ENCODE data around the gene CAMK2G.

Gene CAMK2G

DNA sequence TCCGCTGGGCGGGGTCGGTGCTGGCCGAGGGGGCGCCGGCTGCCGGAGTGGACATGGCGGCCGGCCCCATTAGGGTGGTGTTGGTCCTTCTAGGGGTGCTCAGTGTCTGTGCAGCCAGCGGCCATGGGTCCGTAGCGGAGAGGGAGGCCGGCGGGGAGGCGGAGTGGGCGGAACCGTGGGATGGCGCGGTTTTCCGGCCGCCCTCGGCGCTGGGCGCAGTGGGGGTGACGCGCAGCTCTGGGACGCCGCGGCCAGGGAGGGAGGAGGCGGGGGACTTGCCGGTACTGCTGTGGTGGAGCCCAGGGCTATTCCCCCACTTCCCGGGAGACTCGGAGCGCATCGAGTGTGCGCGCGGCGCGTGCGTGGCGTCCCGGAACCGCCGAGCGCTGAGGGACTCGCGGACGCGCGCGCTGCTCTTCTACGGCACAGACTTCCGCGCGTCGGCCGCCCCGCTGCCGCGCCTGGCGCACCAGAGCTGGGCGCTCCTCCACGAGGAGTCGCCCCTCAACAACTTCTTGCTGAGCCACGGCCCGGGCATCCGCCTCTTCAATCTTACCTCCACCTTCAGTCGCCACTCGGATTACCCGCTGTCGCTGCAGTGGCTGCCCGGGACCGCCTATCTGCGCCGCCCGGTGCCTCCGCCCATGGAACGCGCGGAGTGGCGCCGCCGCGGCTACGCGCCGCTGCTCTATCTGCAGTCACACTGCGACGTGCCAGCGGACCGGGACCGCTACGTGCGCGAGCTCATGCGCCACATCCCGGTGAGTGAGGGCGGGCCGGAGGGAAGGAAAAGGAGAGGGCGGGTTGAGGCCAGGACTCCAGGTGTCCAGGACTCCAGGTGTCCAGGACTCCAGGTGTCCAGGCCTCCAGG, 101.8 kb downstream of the CAMK2G start:
- peak; percentile 57 to 83 for DNase-seq (ENCODE audit: low read depth in 2 of 2)

DNA sequence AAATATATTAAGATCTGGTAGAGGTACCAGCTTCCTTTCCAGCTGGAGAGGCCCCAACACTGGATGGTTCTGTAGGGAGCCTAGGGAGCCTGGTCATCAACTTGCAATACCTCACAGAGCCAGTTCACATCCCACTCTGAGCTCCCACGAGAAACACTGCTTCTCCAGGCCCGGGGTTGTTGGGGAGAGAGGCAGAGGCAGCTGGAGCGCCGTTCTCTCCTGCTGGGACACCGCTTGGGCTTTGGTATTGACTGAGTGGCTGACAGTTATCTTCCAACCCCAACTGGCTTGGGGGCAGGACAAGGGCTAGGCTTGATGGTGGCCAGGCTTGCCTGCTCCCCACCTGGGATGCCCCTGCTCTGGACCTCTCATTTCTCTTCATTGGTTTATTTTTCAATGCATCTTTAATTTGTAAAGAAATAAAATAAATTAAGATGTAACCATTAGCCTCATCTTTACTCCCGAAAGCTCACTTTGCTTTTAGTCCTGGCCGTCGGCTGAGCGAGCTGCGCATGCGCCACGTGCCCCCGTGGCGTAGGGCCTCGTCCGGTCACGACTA, 102.6 kb downstream of the CAMK2G start:
- peak; percentile 54 to 75 for DNase-seq (ENCODE audit: low read depth in 2 of 2)

DNA sequence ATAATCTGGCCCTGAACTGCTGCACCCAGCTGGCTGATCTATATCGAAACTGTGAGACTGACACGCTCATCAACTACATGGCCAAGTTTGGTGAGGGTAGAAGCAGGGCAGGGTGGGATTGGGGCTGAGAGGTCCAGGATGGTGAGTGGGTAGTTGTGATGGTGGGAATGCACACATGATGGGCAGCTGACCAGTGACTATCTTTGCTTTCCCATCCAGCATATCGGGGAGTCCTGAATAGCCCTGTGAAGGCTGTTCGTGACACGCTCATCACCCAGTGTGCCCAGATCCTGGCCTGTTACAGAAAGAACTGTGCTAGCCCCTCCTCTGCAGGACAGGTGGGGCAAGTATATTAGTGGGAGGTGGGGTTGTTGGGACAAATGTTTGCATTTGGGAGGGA, 105.0 kb downstream of the CAMK2G start:
- no peak for DNase-seq (ENCODE audit: low read depth in 2 of 2)

DNA sequence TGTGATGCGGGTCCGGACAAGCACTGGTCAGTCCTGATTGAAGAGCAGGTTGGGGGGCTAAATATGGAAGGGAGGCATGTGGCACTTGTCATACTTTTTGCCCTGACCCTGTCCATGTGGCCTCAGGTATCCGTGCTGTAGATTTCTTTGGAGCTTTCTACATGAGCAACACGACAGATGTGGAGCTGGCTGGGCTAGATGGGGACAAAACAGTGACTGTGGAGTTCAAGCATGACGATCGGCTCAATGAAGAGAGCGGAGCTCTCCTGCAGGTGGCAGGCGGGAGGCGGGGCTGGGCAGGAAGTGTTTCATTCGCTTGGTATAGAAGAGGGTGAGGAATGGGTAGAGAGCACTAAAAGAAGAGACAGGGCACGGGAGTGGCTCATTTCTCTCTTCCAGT, 105.5 kb downstream of the CAMK2G start:
- peak in 1 of 2 donors; percentile 42 for DNase-seq (ENCODE audit: low read depth in 2 of 2)

DNA sequence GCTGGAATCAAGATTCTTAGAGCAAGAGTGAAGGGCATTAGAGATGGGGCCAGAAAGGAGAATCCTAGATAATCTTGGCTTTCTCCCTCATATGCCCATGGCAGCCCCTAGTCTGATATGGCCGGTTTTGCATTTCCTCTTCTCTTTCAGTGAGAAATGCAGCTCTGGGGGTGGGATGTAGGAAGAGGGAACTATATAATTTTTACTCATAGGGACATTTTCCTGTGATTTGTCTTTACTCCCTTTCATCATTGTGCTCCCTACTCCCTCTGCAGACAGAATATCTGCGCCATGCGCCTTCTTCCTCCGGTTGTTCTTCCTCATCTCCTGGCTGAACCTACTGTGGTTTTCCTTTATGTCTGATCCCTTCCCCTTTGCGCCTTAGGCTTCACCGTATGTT, 109.3 kb downstream of the CAMK2G start:
- DNase-seq (ENCODE audit: low read depth in 2 of 2), result no peak

DNA sequence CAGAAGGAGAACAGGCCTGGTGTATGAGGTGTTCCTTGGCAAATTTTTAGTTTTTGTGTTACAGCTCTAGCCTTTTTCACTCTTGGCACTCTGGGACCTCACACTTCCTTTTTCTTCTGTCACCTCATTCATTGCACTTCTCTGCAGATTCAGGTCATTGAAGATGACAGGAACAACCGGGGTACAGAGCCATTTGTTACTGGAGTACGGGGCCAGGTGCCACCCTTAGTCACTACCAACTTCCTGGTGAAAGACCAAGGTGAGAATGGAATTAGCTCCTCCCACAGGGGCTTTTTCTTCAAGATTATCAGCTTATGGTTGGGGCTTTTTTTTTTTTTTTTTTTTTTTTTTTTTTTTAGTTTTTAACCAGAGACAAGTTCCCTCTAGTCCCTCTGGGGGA, 111.0 kb downstream of the CAMK2G start:
- DNase-seq (ENCODE audit: low read depth in 2 of 2), result no peak

DNA sequence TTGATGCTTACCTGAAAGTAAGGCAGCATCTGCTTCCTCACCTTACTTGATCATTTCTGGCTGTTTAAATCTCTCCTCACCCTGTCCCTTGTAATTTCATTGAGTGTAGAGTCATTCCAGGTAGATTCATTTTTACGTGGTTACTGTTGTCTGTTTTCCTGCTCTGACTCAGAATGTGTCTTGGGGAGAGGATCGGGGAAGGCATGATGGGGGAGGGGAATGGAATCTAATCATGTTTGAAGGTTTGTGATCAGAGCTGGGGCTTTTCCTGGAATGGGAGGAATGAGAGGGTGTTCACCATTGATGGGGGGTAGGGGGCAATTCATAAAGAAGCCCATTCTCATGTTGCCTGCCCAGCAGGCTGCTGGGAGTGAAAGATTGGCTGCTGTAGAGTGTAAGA, 111.4 kb downstream of the CAMK2G start:
- no peak for DNase-seq (ENCODE audit: low read depth in 2 of 2)
